Uterus (tissue), 2 donors: ENCODE results near the gene SFMBT2.

Source experiments
- CTCF ChIP-seq, 4 experiments: fragments of 200-600 bp in 2 of 4; fragments of 450-650 bp in 2 of 4; sonication (generic) in 2 of 4; IDR thresholded peaks; one replicate each; pipeline ENCODE4 v1.5.1; 2016 to 2019; ENCODE audit warnings: antibody characterized with exemption in 4 of 4, mild to moderate bottlenecking in 2 of 4, moderate library complexity in 1 of 4
- POLR2A ChIP-seq, 2 donors: fragments of 450-650 bp; IDR thresholded peaks; one replicate each; pipeline ENCODE4 v1.6.1; 2016; ENCODE audit warnings: antibody characterized with exemption in 2 of 2, mild to moderate bottlenecking in 1 of 2, moderate library complexity in 1 of 2

GRCh38 chr10:7291487-7292270, 119.2 kb downstream of the SFMBT2 start:
- TF ChIP-seq CTCF (IDR thresholded peaks at IDR 0.05) (no peak), POLR2A (IDR thresholded peaks at IDR 0.05) (no peak)
